NCI-H2171 treated with DMSO at 0.1 percent for 48 hours (cell line): ENCODE data around the gene TMEM97.

Experiments
- DNase-seq: peaks from one replicate; lab custom pipeline; 2025; lab: John Stamatoyannopoulos, UW

The TMEM97 gene

GRCh38 chr17:28317099-28317965 is 1.7 kb upstream of the TMEM97 start:
- no peak for DNase-seq

GRCh38 chr17:28317966-28318758 is 838 bp upstream of the TMEM97 start:
- DNase-seq: peak; percentile 43

- peak; percentile 45 for DNase-seq
These were observed 567 bp downstream of the TMEM97 start for GRCh38 chr17:28319598-28319935.

- no peak for DNase-seq
These were observed 1.4 kb downstream of the TMEM97 start for GRCh38 chr17:28320215-28321061.

- DNase-seq: no peak
These were observed 5.3 kb downstream of the TMEM97 start for GRCh38 chr17:28324267-28324745.

GRCh38 chr17:28324781-28325180 is 5.8 kb downstream of the TMEM97 start:
- no peak for DNase-seq

GRCh38 chr17:28325211-28325610 is 6.2 kb downstream of the TMEM97 start:
- DNase-seq: no peak

GRCh38 chr17:28326114-28326513 is 7.1 kb downstream of the TMEM97 start:
- no peak for DNase-seq

- DNase-seq: no peak
These were observed 8.1 kb downstream of the TMEM97 start for GRCh38 chr17:28327031-28327607.

- no peak for DNase-seq
These were observed 8.7 kb downstream of the TMEM97 start for GRCh38 chr17:28327709-28328108.

GRCh38 chr17:28328325-28328724 is 9.3 kb downstream of the TMEM97 start:
- DNase-seq: no peak

GRCh38 chr17:28330671-28331070 is 11.7 kb downstream of the TMEM97 start:
- DNase-seq: no peak

GRCh38 chr17:28331891-28332420 is 13.0 kb downstream of the TMEM97 start:
- no peak for DNase-seq

GRCh38 chr17:28333083-28333746 is 14.2 kb downstream of the TMEM97 start:
- no peak for DNase-seq

GRCh38 chr17:28334171-28334570 is 15.2 kb downstream of the TMEM97 start:
- no peak for DNase-seq

GRCh38 chr17:28334666-28335200 is 15.7 kb downstream of the TMEM97 start:
- no peak for DNase-seq

GRCh38 chr17:28335201-28335958 is 16.4 kb downstream of the TMEM97 start, which contains the start of the genes IFT20 and TNFAIP1:
TSS of gene IFT20 (minus strand) at chr17:28335472. CDS start at chr17:28331985, 3,487 bp downstream.
TSS of gene TNFAIP1 (plus strand) at chr17:28335761. CDS start at chr17:28339522, 3,761 bp downstream.
- DNase-seq: peak; percentile 100

- peak; percentile 46 for DNase-seq
These were observed 17.2 kb downstream of the TMEM97 start for GRCh38 chr17:28335959-28336871.
